Omental fat pad (tissue), 4 donors: ENCODE measurements around the gene EIF4E2. TPM values are rescaled to one million over a fixed set of nuclear protein-coding genes. Genes with fewer than 3 reads are reported as not detected.
"Not testable (repeated sequence)": the region's sequence is repeated elsewhere in the genome, so short reads cannot be mapped to it uniquely, and the experiment has no call there.

Experiments
- ATAC-seq: fragments of 150-250 bp; one replicate; pipeline ENCODE4 v1.9.1; 2016; ENCODE audit warnings: mild to moderate bottlenecking, moderate library complexity; ENCODE audit not compliant: low FRiP score
- DNase-seq: peaks from one replicate; pipeline ENCODE4 v3.0.0-alpha.2; 2019; ENCODE audit warnings: low spot score
- total RNA-seq, 4 donors: library from RNA; depleted of rRNA; stranded (reverse); fragments of >200 nt; gene quantifications; one replicate each; pipeline ENCODE4 v1.1.0, GENCODE V29; 2016
- TF ChIP-seq, protein P1 (sequence below), 3 donors: fragments of 450-650 bp; IDR thresholded peaks; one replicate each; pipeline ENCODE4 v1.5.1; 2016 to 2017; ENCODE audit warnings: antibody characterized with exemption in 3 of 3, mild to moderate bottlenecking in 3 of 3, moderate library complexity in 2 of 3

EIF4E2 gene
- total RNA-seq, 4 donors from 2014 or later = 32.2 to 45.4 (median 37.8) TPM

DNA sequence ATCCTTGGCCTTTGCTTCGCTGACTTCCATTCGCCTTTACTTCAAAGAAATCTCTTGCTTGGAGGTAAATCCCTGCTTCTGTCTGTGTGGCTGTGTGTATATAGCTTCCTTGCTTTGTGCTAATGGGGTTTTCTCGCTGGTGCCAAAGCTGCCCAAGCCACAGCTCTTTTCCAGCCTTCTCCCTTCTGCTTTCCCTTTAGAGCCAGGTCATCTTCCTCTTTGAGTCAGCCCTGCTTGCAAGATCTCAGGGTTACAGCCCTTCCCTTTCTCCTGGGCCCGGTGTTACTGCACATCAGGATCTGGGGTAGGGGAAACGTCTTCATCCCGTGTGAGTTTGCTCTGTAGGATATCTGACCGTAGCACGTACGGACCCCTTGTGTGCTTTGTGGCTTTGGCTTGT lies 19.1 kb downstream of the EIF4E2 start:
- ATAC-seq (no peak), DNase-seq (no peak)
- TF ChIP-seq, protein P1, sequence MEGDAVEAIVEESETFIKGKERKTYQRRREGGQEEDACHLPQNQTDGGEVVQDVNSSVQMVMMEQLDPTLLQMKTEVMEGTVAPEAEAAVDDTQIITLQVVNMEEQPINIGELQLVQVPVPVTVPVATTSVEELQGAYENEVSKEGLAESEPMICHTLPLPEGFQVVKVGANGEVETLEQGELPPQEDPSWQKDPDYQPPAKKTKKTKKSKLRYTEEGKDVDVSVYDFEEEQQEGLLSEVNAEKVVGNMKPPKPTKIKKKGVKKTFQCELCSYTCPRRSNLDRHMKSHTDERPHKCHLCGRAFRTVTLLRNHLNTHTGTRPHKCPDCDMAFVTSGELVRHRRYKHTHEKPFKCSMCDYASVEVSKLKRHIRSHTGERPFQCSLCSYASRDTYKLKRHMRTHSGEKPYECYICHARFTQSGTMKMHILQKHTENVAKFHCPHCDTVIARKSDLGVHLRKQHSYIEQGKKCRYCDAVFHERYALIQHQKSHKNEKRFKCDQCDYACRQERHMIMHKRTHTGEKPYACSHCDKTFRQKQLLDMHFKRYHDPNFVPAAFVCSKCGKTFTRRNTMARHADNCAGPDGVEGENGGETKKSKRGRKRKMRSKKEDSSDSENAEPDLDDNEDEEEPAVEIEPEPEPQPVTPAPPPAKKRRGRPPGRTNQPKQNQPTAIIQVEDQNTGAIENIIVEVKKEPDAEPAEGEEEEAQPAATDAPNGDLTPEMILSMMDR (IDR thresholded peaks at IDR 0.05) = no peak

DNA sequence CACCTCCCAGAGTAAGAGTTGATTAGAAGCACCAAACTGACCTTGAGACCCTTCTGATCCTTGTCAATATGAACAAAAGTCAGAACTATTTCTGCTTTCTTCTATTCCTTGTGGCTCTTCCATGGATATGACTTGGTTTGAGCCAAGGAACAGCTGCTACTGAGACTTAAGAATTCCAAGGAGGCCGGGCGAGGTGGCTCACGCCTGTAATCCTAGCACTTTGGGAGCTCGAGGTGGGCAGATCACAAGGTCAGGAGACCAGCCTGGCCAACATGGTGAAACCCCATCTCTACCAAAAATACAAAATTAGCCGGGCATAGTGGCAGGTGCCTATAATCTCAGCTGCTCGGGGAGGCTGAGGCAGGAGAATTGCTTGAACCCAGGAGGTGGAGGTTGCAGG lies 20.0 kb downstream of the EIF4E2 start:
- ATAC-seq, DNase-seq: not testable (repeated sequence)

DNA sequence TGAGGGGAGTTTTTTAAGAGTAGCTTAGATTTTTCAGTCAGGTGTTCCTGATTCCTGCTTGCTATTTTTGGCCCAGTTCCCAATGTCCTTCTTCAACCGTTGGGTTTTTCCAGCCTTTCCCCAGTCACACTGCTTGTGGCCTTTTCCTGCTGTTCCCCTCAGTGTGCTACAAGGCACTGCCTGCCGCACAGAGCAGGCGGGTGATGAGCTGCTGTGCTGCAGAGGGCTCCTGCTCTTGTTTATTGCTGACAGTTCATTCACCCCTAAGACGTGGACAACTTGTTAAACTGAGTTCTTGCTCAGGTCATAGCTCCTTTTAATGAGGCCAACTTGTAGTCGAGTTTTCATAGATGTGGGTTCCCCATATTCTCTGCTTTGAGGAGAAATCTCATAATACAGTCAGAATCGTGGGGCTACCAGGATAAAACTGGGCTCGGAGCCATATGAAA lies 20.6 kb downstream of the EIF4E2 start:
- TF ChIP-seq, protein P1 (IDR thresholded peaks at IDR 0.05) = no peak
- ATAC-seq = peak; percentile 44

DNA sequence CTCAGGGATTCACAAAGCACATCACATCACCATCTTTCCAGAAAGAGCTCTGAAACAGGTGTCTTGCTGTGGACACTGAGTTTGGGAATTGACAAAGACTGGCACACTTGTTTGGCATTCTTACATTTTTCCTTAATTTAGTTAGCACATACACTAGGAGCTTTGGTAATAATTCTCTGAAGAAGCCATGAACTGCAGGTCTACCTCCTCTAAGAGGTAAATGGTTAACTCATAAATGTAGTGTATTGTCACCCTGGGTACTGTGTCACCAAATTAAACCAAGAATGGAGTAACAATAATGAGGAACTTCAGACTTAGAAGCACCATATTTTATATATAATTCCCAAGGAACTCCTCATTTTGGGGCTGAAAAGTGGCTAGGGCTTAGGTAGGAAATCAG lies 22.6 kb downstream of the EIF4E2 start:
- no peak for DNase-seq
- TF ChIP-seq, protein P1 (IDR thresholded peaks at IDR 0.05) = no peak
- ATAC-seq = no peak

More for the DNA sequence above, 20.6 kb downstream of the EIF4E2 start:
- no peak for DNase-seq

DNA sequence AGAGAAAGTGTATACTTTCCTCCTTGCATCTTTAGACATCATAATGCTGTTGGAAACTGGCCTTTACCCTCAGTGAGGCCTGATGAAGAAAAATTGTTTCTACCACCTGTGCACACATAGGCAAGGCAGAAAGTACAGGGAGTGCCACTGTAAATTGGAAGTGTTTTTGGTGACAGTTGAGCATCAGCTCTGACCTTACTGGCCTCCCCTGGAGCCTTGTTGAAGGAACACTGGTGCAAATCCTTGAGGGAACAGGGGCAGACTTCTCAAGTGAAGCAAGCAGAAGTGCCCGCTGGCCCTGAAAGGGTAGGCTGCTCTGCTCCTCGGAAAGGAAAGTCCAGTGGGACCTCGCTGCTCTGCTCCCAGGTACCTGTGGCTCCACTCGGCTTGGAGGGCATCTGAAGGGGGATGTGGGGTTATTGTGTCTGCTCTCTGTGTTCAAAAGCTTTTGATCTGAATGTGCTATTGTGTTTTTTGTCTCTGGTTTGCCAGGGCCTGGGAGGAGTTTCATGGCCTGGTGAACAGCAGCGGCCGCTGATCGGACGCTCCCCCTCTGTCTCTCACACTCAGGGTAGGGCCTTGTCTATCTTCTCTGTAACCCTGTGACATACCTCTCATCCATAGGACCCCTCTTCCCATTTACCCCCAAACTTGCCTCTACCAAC lies 23.4 kb downstream of the EIF4E2 start:
- TF ChIP-seq, protein P1 (IDR thresholded peaks at IDR 0.05) = no peak
- DNase-seq (no peak), ATAC-seq (no peak)

DNA sequence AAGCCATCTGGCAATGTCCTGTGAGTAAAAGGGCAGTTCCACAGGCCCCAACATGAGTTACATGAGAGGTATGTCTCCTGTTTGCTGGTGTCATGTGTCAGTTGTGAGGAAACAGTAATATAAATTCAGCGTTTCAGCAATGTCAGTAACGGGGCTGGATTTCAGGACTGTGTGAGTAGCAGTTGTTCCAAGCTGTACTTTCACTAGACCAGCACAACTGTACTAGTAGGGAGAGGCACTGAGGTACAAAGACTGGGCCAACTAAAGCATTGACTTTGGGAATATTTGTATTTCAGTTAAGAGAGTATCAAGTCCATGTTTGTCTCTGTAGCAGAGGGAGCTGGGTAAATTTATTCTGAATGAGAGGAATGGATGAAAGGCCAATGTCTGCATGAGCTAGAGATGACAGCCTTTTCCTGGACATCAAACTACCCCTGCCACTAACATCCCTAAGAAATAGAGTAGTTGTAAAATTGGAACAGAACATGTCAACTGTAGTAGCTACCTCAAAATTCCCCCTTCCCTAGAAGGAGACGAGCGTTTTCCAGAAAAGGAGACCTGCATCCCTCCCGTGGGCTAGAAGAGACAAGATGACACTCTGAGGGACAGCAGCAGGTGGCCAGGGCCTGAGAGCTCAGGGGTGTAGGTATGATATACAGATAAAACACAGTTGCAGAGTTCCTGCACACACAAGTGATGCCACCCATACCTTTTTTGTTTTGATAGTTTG lies 24.4 kb downstream of the EIF4E2 start:
- ATAC-seq (no peak), DNase-seq (no peak)
- TF ChIP-seq, protein P1 (IDR thresholded peaks at IDR 0.05) = no peak

DNA sequence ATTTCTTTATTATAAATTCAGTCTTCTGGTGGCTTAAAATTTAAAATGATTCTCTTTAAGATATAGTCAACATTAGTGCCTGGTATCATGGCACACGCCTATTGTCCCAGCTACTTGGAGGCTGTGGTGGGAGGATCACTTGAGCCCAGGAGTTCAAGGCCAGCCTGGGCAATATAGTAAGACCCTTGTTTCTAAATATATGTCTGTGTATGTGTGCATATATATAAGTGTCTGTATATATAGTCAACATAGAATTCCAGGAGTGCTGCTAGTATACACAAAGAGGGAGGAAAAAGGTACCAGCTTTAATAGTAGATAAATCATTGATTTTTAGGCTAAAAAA lies 24.9 kb downstream of the EIF4E2 start:
- TF ChIP-seq, protein P1 (IDR thresholded peaks at IDR 0.05) = no peak
- no peak for ATAC-seq
- no peak for DNase-seq
